NCI-H1417 treated with DMSO at 0.1 percent for 48 hours (cell line): Measurements from ENCODE around the gene ADAMTS17.
"Not testable (repeated sequence)": the region's sequence is repeated elsewhere in the genome, so short reads cannot be mapped to it uniquely, and the experiment has no call there.

Experiments
- DNase-seq: peaks from one replicate; lab custom pipeline; 2025; lab: John Stamatoyannopoulos, UW

The ADAMTS17 gene

GRCh38 chr15:99956820-99957641 lies 384.7 kb downstream of the ADAMTS17 start:
- no peak for DNase-seq

DNA sequence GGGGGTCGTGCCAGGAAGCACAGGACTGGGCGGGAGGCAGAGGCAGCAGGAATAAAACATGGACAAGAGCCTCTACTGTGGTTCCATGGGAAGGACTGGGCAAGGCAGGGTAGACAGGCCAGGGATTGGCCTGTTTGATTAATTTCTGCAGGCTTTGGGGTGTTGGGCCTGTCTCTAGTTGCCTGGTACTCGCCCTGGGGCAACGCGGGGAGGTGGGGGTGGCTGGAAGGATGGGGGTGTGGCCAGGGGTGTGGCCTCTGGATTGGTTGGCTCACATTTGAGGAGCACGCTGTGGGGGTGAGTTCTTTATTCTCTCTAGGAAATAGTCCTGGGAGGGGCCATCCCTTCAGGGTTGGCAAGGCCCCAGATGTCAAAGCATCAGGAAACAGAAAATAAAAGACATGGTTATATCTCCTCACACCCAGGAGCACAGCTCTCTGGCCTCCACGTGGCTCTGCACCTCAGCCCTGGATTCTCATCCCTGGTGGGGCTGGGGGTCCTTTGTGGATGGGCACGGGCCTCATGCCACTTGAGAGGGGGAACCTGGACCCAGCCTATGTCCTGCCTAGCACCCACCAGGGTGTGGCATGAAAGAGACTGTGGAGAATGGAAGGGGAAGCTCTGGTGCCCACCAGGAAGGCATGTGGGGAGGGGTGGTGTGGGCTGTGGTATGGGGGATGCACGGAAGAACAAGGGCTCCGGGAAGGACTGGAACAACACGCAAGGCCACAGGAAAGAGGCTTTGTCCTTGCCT lies 385.6 kb downstream of the ADAMTS17 start:
- no peak for DNase-seq

- DNase-seq, result no peak
Measured at GRCh38 chr15:99955532-99955931, 386.2 kb downstream of the ADAMTS17 start.

DNA sequence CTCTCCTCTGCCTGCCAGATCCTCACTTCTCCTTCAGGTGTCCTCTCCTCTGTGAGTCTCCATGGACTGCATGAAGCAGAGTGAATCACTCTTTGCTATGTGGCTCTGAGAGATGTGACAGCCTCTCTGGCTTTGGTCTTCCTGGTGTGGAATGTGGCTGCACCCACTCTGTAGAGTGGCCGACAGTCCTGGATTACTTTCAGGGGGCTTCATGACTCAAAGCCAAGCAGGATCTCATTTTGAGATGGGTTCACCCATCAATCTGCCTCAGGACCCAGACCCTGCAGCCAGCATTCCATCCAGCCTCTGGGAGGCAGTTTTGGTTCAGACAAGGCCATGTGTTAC lies 386.6 kb downstream of the ADAMTS17 start:
- DNase-seq, result no peak

GRCh38 chr15:99954361-99955180 lies 387.2 kb downstream of the ADAMTS17 start:
- DNase-seq, result no peak

DNA sequence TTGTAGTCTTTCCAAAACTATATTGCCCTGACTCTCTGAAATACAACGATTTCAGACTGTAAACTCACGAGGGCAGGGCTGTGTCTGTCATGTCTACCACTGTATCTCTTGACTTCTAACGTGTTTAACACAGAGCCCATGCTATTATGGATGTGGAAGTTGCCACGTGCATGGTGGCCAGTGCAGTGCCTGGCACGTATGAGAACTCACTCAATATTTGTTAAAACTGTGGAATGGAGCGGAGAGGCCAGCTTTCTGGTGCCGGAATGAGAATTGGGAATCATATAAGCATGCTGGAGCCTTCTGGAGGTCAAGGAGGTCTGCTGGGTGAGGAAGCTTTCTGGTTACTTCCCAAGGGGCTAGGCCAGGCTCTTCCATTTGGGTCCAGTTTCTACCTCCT lies 387.9 kb downstream of the ADAMTS17 start:
- DNase-seq, result no peak

GRCh38 chr15:99951511-99951910 lies 390.3 kb downstream of the ADAMTS17 start:
- no peak for DNase-seq

- no peak for DNase-seq
Measured at GRCh38 chr15:99944131-99944530, 397.6 kb downstream of the ADAMTS17 start.

DNA sequence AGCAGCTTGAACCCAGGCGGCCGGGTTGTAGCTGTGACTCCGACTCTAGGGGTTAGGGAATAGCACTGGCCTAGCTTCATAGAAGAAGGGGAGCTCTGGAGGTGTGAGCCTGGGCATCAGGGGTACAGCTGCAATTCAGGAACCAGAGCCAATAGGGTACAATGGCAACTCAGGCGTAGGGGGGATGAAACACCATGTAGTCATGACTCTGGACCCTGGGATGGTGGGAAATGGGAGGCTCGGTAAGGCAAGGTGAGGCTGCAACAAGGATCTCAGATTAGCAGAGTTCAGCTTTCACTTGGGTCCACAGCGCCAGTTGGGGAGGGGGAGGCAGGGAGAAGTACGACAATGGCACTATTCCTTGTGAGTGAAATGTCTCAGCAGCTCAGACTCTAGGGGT lies 398.3 kb downstream of the ADAMTS17 start:
- DNase-seq, result no peak

DNA sequence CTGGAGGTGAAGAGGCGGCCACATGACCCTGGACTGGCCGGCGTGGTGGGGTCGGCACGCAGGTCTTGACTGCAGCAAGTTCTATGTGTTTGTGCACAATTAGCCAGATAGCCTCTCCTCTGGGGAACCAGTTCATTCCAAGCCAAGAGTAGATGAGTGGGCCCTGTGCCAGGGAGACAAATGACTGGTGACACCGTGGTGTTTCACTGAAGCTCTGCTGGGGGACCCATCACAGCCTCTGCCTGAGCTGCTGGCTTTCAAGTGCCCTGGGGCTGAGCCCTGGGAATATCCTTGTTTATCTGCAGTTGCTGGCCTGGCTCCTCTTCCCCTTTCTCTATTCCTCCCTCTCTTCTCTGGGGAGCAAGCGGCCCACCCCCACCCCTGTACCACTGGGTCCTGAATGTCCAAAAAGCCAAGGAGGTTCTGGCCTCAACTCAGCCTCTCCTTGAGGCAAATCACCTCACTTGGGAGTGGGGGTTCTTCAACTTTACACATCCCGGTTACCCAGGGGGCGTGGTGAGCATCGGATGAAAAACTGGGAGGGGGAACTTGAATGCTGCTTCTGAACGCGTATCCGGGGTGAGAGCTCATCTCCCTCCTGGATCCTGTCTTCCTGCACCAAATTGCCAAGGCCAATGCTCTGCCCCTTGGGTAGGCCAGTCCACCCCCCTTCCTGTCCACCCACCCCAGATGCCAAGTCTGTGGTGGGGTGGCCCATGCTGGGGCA lies 408.9 kb downstream of the ADAMTS17 start:
- DNase-seq, result no peak

GRCh38 chr15:99931703-99932603 lies 409.8 kb downstream of the ADAMTS17 start:
- DNase-seq, result no peak

DNA sequence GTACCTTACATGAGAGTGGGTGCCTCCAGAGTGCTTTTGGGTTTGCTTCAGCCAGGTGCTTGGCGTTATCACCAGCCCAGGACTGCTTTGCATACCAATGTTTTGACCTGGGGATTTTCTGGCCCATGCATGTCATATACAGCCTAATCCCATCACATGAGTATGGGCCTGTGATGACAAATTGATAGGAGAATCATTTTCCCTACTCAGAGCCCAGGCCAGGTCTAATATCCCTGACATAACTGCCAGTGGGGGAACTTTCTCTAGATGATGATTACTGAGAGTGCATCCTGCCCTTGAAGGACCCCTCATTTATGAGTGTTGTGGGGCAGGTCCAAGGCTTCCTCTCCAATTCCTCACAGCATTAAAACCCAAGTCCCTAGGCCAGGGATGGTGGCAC lies 411.1 kb downstream of the ADAMTS17 start:
- DNase-seq, result no peak

DNA sequence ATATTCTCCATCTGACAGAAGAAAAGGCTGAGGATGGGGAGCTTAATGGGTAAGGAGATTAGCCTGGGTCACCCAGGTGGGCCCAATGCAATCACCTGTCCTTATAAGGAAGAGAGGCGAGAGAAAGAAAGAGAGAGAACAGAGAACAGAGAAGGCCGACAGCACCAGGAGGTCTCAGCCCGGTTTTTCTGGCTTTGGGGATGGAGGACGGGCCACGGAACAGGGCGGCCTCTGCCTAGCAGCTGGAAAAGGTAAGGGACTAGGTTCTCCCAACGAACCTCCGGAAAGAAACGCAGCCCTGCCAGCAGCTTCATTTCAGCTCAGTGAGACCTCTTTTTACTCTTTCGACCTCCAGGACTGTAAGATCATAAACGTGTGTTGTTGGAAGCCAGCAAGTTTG lies 412.5 kb downstream of the ADAMTS17 start:
- DNase-seq, result no peak

DNA sequence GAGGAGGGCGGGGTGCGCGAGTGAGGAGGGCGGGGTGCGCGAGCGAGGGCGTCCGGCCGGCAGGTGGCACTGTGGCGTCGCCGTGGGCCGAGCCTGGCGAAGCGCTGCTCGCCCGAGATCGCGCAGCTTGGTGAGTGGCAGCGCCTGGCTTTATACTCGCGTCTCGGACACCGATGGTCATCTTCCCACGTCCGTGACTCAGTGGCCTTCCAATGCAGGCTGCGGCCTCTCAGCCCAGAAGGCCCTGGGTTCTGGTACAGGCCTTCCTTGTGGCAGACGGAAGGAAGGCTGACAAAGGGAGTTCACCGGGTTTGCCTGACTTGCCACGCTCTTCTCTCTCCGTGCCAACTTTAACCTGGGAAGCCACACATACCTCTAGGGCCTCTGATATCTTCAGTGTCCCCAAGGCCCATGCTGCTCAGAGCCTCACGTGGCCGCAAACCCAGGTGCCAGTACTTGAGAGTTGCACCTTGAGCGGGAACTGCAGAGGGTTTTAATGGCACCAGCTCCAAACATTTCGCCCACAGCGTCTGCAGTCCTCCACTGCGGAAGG lies 413.3 kb downstream of the ADAMTS17 start:
- DNase-seq, result no peak

DNA sequence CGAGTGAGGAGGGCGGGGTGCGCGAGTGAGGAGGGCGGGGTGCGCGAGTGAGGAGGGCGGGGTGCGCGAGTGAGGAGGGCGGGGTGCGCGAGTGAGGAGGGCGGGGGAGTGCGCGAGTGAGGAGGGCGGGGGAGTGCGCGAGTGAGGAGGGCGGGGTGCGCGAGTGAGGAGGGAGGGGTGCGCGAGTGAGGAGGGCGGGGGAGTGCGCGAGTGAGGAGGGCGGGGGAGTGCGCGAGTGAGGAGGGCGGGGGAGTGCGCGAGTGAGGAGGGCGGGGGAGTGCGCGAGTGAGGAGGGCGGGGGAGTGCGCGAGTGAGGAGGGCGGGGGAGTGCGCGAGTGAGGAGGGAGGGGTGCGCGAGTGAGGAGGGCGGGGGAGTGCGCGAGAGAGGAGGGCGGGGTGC lies 415.2 kb downstream of the ADAMTS17 start:
- DNase-seq, result not testable (repeated sequence)

DNA sequence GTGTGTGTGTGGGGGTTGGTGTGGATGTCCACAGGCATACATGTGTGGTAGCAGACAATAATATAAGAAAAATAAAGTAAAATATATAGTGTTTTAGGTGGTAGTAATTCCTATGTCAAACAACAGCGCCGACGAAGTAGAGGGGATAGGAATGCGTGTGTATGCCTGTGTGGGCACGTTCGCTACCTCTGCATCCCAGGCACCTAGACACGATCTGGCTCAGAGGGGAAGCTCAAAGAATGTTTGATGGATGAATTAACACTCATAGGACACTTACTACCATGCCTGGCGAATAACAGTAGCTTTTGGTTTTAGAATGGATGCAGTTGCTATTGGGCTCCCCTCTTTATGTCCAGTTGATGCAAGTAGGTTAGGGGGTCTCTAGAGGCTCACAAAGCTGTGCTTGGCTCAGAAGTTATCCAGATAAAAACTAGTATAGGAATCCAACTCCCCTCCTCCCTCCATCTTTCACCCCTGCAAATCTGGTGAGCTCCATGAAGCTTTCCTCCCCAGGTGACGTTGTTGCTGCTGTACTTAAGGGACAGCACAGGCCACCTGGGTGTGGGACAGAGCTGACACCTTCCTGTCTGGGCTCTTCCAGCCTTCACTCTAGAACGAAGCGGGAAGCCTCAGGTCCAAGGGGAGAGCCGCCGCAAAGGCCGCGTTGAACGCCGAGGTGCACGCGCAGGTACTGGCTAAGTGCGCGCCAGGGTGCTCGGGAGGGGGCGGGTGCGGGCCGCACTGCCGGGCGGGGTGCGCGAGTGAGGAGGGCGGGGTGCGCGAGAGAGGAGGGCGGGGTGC lies 415.9 kb downstream of the ADAMTS17 start:
- no peak for DNase-seq

GRCh38 chr15:99923711-99924110 lies 418.1 kb downstream of the ADAMTS17 start:
- no peak for DNase-seq
